Brain microvascular endothelial cell (primary cell): ENCODE results near the gene SLC26A9.

Source experiments
- DNase-seq: peaks from one replicate; pipeline ENCODE4 v3.0.0-alpha.2; 2020
- H3K27ac ChIP-seq: fragments of 250-450 bp; sonication (Bioruptor Pico); 2 replicates; pipeline ENCODE4 v1.5.1; 2020; ENCODE audit warnings: mild to moderate bottlenecking, moderate library complexity
- H3K27me3 ChIP-seq: fragments of 250-450 bp; sonication (Bioruptor Pico); replicated peaks from 2 replicates; pipeline ENCODE4 v1.5.1; 2020; ENCODE audit warnings: mild to moderate bottlenecking
- H3K36me3 ChIP-seq: fragments of 250-450 bp; sonication (Bioruptor Pico); replicated peaks from 2 replicates; pipeline ENCODE4 v1.5.1; 2020; ENCODE audit warnings: mild to moderate bottlenecking
- H3K4me3 ChIP-seq: 2 replicates; pipeline ENCODE4 v1.5.1; 2011; ENCODE audit warnings: low read depth, mild to moderate bottlenecking, control low read depth, low read length, moderate library complexity
- CTCF ChIP-seq: IDR thresholded peaks from 2 replicates; pipeline ENCODE4 v1.5.1; 2011; ENCODE audit warnings: low read depth, mild to moderate bottlenecking, moderate library complexity, low read length, control low read depth, inconsistent platforms; ENCODE audit errors: missing control alignments
- in situ Hi-C: cut with HindIII; loops from 2 replicates; pipeline ENCODE4 v1.10.0; 2017; ENCODE audit warnings: low sequenced_read_pairs, low pct_ligation_motif_present

SLC26A9 gene

GRCh38 chr1:205981257-205981656, 38.0 kb upstream of the SLC26A9 start:
- in situ Hi-C loops: loop anchor here (25.0 kb wide), 1 partner anchor 131 kb away; the partner anchor contains the start of gene AVPR1B

GRCh38 chr1:205980237-205980870, 37.1 kb upstream of the SLC26A9 start:
- no peak for TF ChIP-seq CTCF
- no peak overlapping the region for H3K27ac ChIP-seq
- no peaks in the 10 kb centered on the region for H3K36me3 ChIP-seq
- no peak for DNase-seq
- in situ Hi-C loops: loop anchor here (25.0 kb wide), 1 partner anchor 132 kb away; the partner anchor contains the start of gene AVPR1B
- H3K27me3 ChIP-seq: no peaks in the 10 kb centered on the region
- H3K4me3 ChIP-seq: no peak overlapping the region

More at GRCh38 chr1:205981257-205981656, 38.0 kb upstream of the SLC26A9 start:
- Histone ChIP-seq H3K36me3 (no peaks in the 10 kb centered on the region), H3K4me3 (no peak overlapping the region), H3K27me3 (no peaks in the 10 kb centered on the region), H3K27ac (no peak overlapping the region)
- no peak for DNase-seq
- TF ChIP-seq CTCF: no peak

- Histone ChIP-seq H3K4me3 (no peak overlapping the region), H3K27me3 (no peaks in the 10 kb centered on the region), H3K27ac (no peak overlapping the region), H3K36me3 (no peaks in the 10 kb centered on the region)
- no peak for DNase-seq
- in situ Hi-C loops: loop anchor here (25.0 kb wide), 1 partner anchor 133 kb away; the partner anchor contains the start of gene AVPR1B
- TF ChIP-seq CTCF: no peak
Measured at GRCh38 chr1:205979301-205979700, 36.0 kb upstream of the SLC26A9 start.

- TF ChIP-seq CTCF: no peak
- Histone ChIP-seq H3K36me3 (no peaks in the 10 kb centered on the region), H3K27me3 (no peaks in the 10 kb centered on the region), H3K4me3 (no peak overlapping the region), H3K27ac (no peak overlapping the region)
- DNase-seq: no peak
- in situ Hi-C loops: loop anchor here (25.0 kb wide), 1 partner anchor 134 kb away; the partner anchor contains the start of gene AVPR1B
Measured at GRCh38 chr1:205978676-205979075, 35.4 kb upstream of the SLC26A9 start.

- in situ Hi-C loops: loop anchor here (25.0 kb wide), 1 partner anchor 135 kb away; the partner anchor contains the start of gene AVPR1B
- peak; percentile 55 for DNase-seq
- Histone ChIP-seq H3K27ac (no peak overlapping the region), H3K27me3 (no peaks in the 10 kb centered on the region), H3K36me3 (no peaks in the 10 kb centered on the region), H3K4me3 (no peak overlapping the region)
- TF ChIP-seq CTCF: peak; percentile 99
Measured at GRCh38 chr1:205977402-205978014, 34.3 kb upstream of the SLC26A9 start.
